ENCODE results near the gene UBR2. TPM values are rescaled to one million over a fixed set of nuclear protein-coding genes. Genes with fewer than 3 reads are reported as not detected.

Gene UBR2
- total RNA-seq, 1 donor from 2014 or later = 40.8 TPM

DNA sequence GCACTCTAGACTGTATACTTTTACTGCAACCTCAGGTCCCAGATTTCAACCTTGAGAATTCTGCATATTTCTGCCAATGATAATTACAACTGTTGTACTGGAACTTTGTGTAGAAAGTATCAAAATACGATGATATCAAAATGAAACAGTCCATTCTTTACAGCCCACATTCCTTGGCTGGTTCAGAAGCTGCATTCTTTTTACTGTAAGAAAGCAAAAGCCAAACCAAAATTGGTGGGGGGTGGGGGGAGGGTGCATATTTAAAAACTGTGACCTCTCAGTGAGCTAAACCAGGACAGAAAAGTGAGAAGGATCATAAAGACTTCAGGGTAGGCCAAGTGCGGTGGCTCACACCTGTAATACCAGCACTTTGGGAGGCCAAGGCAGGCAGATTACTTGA lies 41.8 kb upstream of the UBR2 start:
- TF ChIP-seq CTCF (IDR thresholded peaks at IDR 0.05) = no peak
- ChIA-PET CTCF (interaction anchor here (1.9 to 2.8 kb wide), 2 partner anchors 10 to 26 kb away, joined by 9 to 18 read pairs; no protein-coding TSS in a partner anchor), POLR2A (interaction anchor here (0.6 to 2.5 kb wide), 3 partner anchors 15 to 225 kb away, joined by 3 to 21 read pairs (median 5); no protein-coding TSS in a partner anchor)
- Mint-ChIP-seq H3K27me3 (no peaks in the 10 kb centered on the region), H3K27ac (peak overlapping the region; percentile 99), H3K36me3 (ENCODE audit: low read depth) (no peaks in the 10 kb centered on the region), H3K4me3 (no peak overlapping the region), H3K9me3 (peaks cover 2% of the 10 kb centered on the region), H3K4me1 (peaks cover 22% of the 10 kb centered on the region)
- ATAC-seq (ENCODE audit: low read depth) = no peak
- no peak for DNase-seq
- intact Hi-C loops (cut with micrococcal nuclease) = loop anchor here (5.0 kb wide), 1 partner anchor 70 kb away; the partner anchor contains the start of gene TRERF1

DNA sequence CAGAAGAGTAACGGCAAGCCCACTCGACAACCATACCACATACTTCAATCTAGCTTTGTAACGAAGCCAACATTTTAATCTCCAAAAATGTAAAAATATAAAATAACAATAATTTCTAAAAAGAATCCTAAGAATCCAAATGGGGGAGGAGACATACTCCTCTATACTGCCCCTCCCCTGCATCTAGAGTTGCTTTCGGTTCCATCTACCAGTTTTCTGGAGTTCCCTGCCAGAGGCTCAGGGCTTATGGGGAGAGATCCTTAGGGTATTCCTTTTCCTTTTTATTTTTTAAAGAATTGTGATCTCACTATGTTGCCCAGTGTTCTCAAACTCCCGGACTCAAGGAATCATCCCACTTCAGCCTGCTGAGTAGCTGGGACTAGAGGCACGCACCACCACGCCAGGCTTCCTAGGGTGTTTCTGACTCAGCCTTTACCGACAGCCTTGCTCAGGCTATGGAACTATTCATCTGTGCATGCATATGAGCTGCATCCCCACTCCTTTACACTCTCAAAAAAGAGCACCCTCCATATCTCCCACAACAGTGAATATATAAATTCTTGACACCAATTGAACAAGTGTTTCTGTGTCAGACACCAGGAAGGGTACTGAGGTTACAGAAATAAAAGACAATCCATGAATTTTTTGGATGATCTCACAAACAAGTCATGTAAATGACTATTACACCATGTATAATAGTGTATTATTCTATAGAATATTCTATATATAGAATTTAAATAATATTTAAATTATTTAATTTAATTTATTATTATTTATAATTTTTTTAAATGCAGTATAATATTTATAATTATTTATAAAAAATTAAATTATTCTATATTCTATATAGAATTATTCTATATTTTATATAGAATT lies 40.7 kb upstream of the UBR2 start:
- no peaks in the 10 kb centered on the region for H3K36me3 Mint-ChIP-seq (ENCODE audit: low read depth)
- H3K27me3 Mint-ChIP-seq = no peaks in the 10 kb centered on the region
- no peak overlapping the region for H3K27ac Mint-ChIP-seq
- no peak for TF ChIP-seq CTCF (IDR thresholded peaks at IDR 0.05)
- intact Hi-C loops (cut with micrococcal nuclease) = loop anchor here (5.0 kb wide), 1 partner anchor 71 kb away; the partner anchor contains the start of gene TRERF1
- peaks cover 22% of the 10 kb centered on the region for H3K4me1 Mint-ChIP-seq
- H3K4me3 Mint-ChIP-seq = no peak overlapping the region
- ChIA-PET POLR2A (no interaction called here), CTCF (interaction anchor here (0.6 kb wide), 1 partner anchor 34 kb away, joined by 3 read pairs; no protein-coding TSS in a partner anchor)
- DNase-seq (no peak), ATAC-seq (ENCODE audit: low read depth) (no peak)
- H3K9me3 Mint-ChIP-seq = peaks cover 2% of the 10 kb centered on the region

GRCh38 chr6:42525206-42525605 lies 38.6 kb upstream of the UBR2 start:
- Mint-ChIP-seq H3K4me3 (no peak overlapping the region), H3K27ac (no peak overlapping the region), H3K9me3 (no peaks in the 10 kb centered on the region), H3K27me3 (peaks cover under 1% of the 10 kb centered on the region), H3K36me3 (ENCODE audit: low read depth) (no peaks in the 10 kb centered on the region), H3K4me1 (peaks cover 17% of the 10 kb centered on the region)
- CTCF ChIA-PET = interaction anchor here (0.9 kb wide), 1 partner anchor 23 kb away, joined by 3 read pairs; no protein-coding TSS in a partner anchor
- TF ChIP-seq CTCF (IDR thresholded peaks at IDR 0.05) = no peak
- no peak for DNase-seq
- no peak for ATAC-seq (ENCODE audit: low read depth)
- POLR2A ChIA-PET = no interaction called here
- intact Hi-C loops (cut with micrococcal nuclease) = no loop called here

GRCh38 chr6:42526616-42527015 lies 37.2 kb upstream of the UBR2 start:
- Mint-ChIP-seq H3K27me3 (peaks cover 3% of the 10 kb centered on the region), H3K4me3 (no peak overlapping the region), H3K27ac (no peak overlapping the region), H3K4me1 (peaks cover 3% of the 10 kb centered on the region), H3K9me3 (no peaks in the 10 kb centered on the region), H3K36me3 (ENCODE audit: low read depth) (no peaks in the 10 kb centered on the region)
- ChIA-PET POLR2A (no interaction called here), CTCF (no interaction called here)
- DNase-seq = no peak
- ATAC-seq (ENCODE audit: low read depth) = no peak
- no peak for TF ChIP-seq CTCF (IDR thresholded peaks at IDR 0.05)
- intact Hi-C loops (cut with micrococcal nuclease) = no loop called here

GRCh38 chr6:42527204-42527603 lies 36.6 kb upstream of the UBR2 start:
- POLR2A ChIA-PET = no interaction called here

More at GRCh38 chr6:42527204-42527603, 36.6 kb upstream of the UBR2 start:
- Mint-ChIP-seq H3K4me3 (no peak overlapping the region), H3K36me3 (ENCODE audit: low read depth) (no peaks in the 10 kb centered on the region), H3K27ac (no peak overlapping the region), H3K4me1 (no peaks in the 10 kb centered on the region), H3K9me3 (no peaks in the 10 kb centered on the region), H3K27me3 (peaks cover 3% of the 10 kb centered on the region)
- no peak for TF ChIP-seq CTCF (IDR thresholded peaks at IDR 0.05)
- ATAC-seq (ENCODE audit: low read depth) (no peak), DNase-seq (no peak)
- intact Hi-C loops (cut with micrococcal nuclease) = no loop called here
- CTCF ChIA-PET = no interaction called here

Measured in activated B cell treated with CpG ODN at 0.5 μM for 24 hours (primary cell).